ENCODE measurements around the gene HS3ST3A1. TPM values are rescaled to one million over a fixed set of nuclear protein-coding genes. Genes with fewer than 3 reads are reported as not detected.

HS3ST3A1 gene
- total RNA-seq, 1 experiment from 2014 or later = 10.4 TPM

- no peak overlapping the region for H3K4me3 ChIP-seq (ENCODE audit: insufficient read depth, low read depth, low read length)
These were observed 57.4 kb downstream of the HS3ST3A1 start for GRCh38 chr17:13544292-13544691.

GRCh38 chr17:13542636-13543035 lies 59.1 kb downstream of the HS3ST3A1 start:
- no peak for DNase-seq
- no peaks in the 10 kb centered on the region for H3K27me3 ChIP-seq (ENCODE audit: control insufficient read depth, insufficient read depth, low read length)
- no peaks in the 10 kb centered on the region for H3K36me3 ChIP-seq (replicated peaks; ENCODE audit: control insufficient read depth, insufficient read depth, low read length)
- no peak overlapping the region for H3K4me3 ChIP-seq (ENCODE audit: insufficient read depth, low read depth, low read length)

More at GRCh38 chr17:13544292-13544691, 57.4 kb downstream of the HS3ST3A1 start:
- H3K27me3 ChIP-seq (ENCODE audit: control insufficient read depth, insufficient read depth, low read length) = no peaks in the 10 kb centered on the region
- no peaks in the 10 kb centered on the region for H3K36me3 ChIP-seq (replicated peaks; ENCODE audit: control insufficient read depth, insufficient read depth, low read length)
- DNase-seq = no peak

DNA sequence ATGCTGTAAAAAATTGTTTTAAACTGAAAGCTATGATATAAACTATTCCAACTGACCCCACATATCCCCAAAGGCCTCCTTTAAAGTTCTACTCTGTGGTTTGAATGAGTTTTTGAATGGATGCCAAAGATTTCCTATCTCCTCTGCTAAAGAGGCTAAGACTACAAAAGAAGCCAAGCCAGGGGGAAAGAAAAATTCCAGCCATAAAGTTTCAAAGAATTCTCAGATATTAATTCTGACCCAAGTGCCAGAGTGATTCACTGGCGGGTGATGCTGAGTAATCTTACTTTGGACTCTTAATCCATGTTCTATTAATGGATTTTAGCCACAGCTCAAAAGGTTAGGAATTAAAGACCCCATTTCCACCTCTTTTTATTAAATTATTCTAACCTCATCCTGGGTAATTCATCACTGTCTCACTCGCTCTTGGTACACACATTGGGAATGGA lies 60.7 kb downstream of the HS3ST3A1 start:
- H3K4me3 ChIP-seq (ENCODE audit: insufficient read depth, low read depth, low read length) = no peak overlapping the region

DNA sequence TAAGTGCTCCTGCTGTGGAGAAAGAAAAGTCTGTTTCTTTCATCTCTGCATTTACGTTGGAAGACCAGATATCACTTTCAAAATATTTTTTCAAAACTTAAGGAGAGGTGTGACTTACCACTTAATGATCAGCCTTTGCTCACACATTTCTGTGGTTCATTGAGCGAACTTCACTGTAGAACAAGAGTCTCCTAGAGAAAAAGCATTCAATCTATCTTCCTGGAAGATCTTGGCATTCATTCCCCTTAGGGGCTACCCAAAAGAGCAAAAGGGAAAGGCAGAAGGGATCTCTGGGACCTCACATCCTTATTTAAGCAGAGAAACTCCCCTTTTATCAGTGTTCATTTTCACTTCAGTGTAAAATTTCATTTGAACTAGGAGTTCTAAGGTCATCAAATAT lies 61.2 kb downstream of the HS3ST3A1 start:
- Histone ChIP-seq H3K27me3 (ENCODE audit: control insufficient read depth, insufficient read depth, low read length) (no peaks in the 10 kb centered on the region), H3K4me3 (ENCODE audit: insufficient read depth, low read depth, low read length) (no peak overlapping the region), H3K36me3 (replicated peaks; ENCODE audit: control insufficient read depth, insufficient read depth, low read length) (no peaks in the 10 kb centered on the region)
- DNase-seq = no peak

More for the DNA sequence above, 60.7 kb downstream of the HS3ST3A1 start:
- no peak for DNase-seq
- Histone ChIP-seq H3K36me3 (replicated peaks; ENCODE audit: control insufficient read depth, insufficient read depth, low read length) (no peaks in the 10 kb centered on the region), H3K27me3 (ENCODE audit: control insufficient read depth, insufficient read depth, low read length) (no peaks in the 10 kb centered on the region)

GRCh38 chr17:13539421-13539820 lies 62.3 kb downstream of the HS3ST3A1 start:
- Histone ChIP-seq H3K4me3 (ENCODE audit: insufficient read depth, low read depth, low read length) (no peak overlapping the region), H3K27me3 (ENCODE audit: control insufficient read depth, insufficient read depth, low read length) (no peaks in the 10 kb centered on the region), H3K36me3 (replicated peaks; ENCODE audit: control insufficient read depth, insufficient read depth, low read length) (no peaks in the 10 kb centered on the region)
- DNase-seq = no peak

- H3K27me3 ChIP-seq (ENCODE audit: control insufficient read depth, insufficient read depth, low read length) = no peaks in the 10 kb centered on the region
- H3K36me3 ChIP-seq (replicated peaks; ENCODE audit: control insufficient read depth, insufficient read depth, low read length) = no peaks in the 10 kb centered on the region
- DNase-seq = no peak
- no peak overlapping the region for H3K4me3 ChIP-seq (ENCODE audit: insufficient read depth, low read depth, low read length)
These were observed 62.8 kb downstream of the HS3ST3A1 start for GRCh38 chr17:13538841-13539411.

- no peak for DNase-seq
- no peak overlapping the region for H3K4me3 ChIP-seq (ENCODE audit: insufficient read depth, low read depth, low read length)
- no peaks in the 10 kb centered on the region for H3K36me3 ChIP-seq (replicated peaks; ENCODE audit: control insufficient read depth, insufficient read depth, low read length)
- no peaks in the 10 kb centered on the region for H3K27me3 ChIP-seq (ENCODE audit: control insufficient read depth, insufficient read depth, low read length)
These were observed 63.7 kb downstream of the HS3ST3A1 start for GRCh38 chr17:13537871-13538643.

GRCh38 chr17:13537167-13537731 lies 64.5 kb downstream of the HS3ST3A1 start:
- DNase-seq = no peak
- Histone ChIP-seq H3K36me3 (replicated peaks; ENCODE audit: control insufficient read depth, insufficient read depth, low read length) (no peaks in the 10 kb centered on the region), H3K27me3 (ENCODE audit: control insufficient read depth, insufficient read depth, low read length) (no peaks in the 10 kb centered on the region), H3K4me3 (ENCODE audit: insufficient read depth, low read depth, low read length) (no peak overlapping the region)

- H3K27me3 ChIP-seq (ENCODE audit: control insufficient read depth, insufficient read depth, low read length) = no peaks in the 10 kb centered on the region
- no peak for DNase-seq
- no peaks in the 10 kb centered on the region for H3K36me3 ChIP-seq (replicated peaks; ENCODE audit: control insufficient read depth, insufficient read depth, low read length)
- H3K4me3 ChIP-seq (ENCODE audit: insufficient read depth, low read depth, low read length) = no peak overlapping the region
These were observed 66.8 kb downstream of the HS3ST3A1 start for GRCh38 chr17:13534946-13535345.

- no peak for DNase-seq
- Histone ChIP-seq H3K4me3 (ENCODE audit: insufficient read depth, low read depth, low read length) (no peak overlapping the region), H3K36me3 (replicated peaks; ENCODE audit: control insufficient read depth, insufficient read depth, low read length) (no peaks in the 10 kb centered on the region), H3K27me3 (ENCODE audit: control insufficient read depth, insufficient read depth, low read length) (no peaks in the 10 kb centered on the region)
These were observed 70.0 kb downstream of the HS3ST3A1 start for GRCh38 chr17:13531721-13532120.

DNA sequence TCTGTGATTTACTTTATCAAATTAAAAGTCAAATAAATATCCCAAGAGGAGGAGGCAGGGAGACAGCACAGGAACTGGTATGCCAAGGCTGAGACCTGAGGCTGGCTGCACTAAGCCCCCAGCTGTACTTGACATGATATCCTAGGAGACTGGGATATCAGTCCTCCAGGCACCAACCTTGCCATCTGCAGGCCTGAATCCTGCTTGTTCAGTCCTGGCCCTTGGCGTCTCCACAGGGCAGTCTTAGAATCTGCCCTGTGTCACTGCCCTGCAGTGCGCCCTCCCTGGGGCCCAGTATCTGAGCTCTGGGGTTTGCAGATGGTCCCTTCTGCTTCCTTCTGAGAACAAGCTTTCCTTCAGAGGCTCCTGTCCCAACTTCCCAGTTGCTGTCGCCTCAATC lies 75.9 kb downstream of the HS3ST3A1 start:
- DNase-seq = no peak
- H3K36me3 ChIP-seq (replicated peaks; ENCODE audit: control insufficient read depth, insufficient read depth, low read length) = no peaks in the 10 kb centered on the region
- no peaks in the 10 kb centered on the region for H3K27me3 ChIP-seq (ENCODE audit: control insufficient read depth, insufficient read depth, low read length)
- H3K4me3 ChIP-seq (ENCODE audit: insufficient read depth, low read depth, low read length) = no peak overlapping the region

GRCh38 chr17:13523164-13523563 lies 78.6 kb downstream of the HS3ST3A1 start:
- H3K4me3 ChIP-seq (ENCODE audit: insufficient read depth, low read depth, low read length) = no peak overlapping the region
- DNase-seq = no peak
- H3K36me3 ChIP-seq (replicated peaks; ENCODE audit: control insufficient read depth, insufficient read depth, low read length) = no peaks in the 10 kb centered on the region
- H3K27me3 ChIP-seq (ENCODE audit: control insufficient read depth, insufficient read depth, low read length) = no peaks in the 10 kb centered on the region

GRCh38 chr17:13522749-13523148 lies 79.0 kb downstream of the HS3ST3A1 start:
- Histone ChIP-seq H3K36me3 (replicated peaks; ENCODE audit: control insufficient read depth, insufficient read depth, low read length) (no peaks in the 10 kb centered on the region), H3K27me3 (ENCODE audit: control insufficient read depth, insufficient read depth, low read length) (no peaks in the 10 kb centered on the region), H3K4me3 (ENCODE audit: insufficient read depth, low read depth, low read length) (no peak overlapping the region)
- no peak for DNase-seq

GRCh38 chr17:13521784-13522183 lies 79.9 kb downstream of the HS3ST3A1 start:
- no peak for DNase-seq

GRCh38 chr17:13520899-13521572 lies 80.7 kb downstream of the HS3ST3A1 start:
- H3K36me3 ChIP-seq (replicated peaks; ENCODE audit: control insufficient read depth, insufficient read depth, low read length) = no peaks in the 10 kb centered on the region
- no peaks in the 10 kb centered on the region for H3K27me3 ChIP-seq (ENCODE audit: control insufficient read depth, insufficient read depth, low read length)
- DNase-seq = no peak
- H3K4me3 ChIP-seq (ENCODE audit: insufficient read depth, low read depth, low read length) = no peak overlapping the region

More at GRCh38 chr17:13521784-13522183, 79.9 kb downstream of the HS3ST3A1 start:
- no peaks in the 10 kb centered on the region for H3K27me3 ChIP-seq (ENCODE audit: control insufficient read depth, insufficient read depth, low read length)
- H3K4me3 ChIP-seq (ENCODE audit: insufficient read depth, low read depth, low read length) = no peak overlapping the region
- H3K36me3 ChIP-seq (replicated peaks; ENCODE audit: control insufficient read depth, insufficient read depth, low read length) = no peaks in the 10 kb centered on the region

Data from H7 (cell line).